Endothelial cell of umbilical vein (primary cell): Measurements from ENCODE around the gene MYO16.

Experiments used
- CTCF ChIP-seq, 2 donors: IDR thresholded peaks; 1 replicate in 1 of 2; 2 replicates in 1 of 2; pipeline ENCODE4 v1.5.1; 2011; ENCODE audit warnings: low read length in 2 of 2, mild to moderate bottlenecking in 2 of 2, moderate library complexity in 2 of 2, control low read depth in 1 of 2, inconsistent platforms in 1 of 2, low read depth in 1 of 2; ENCODE audit not compliant: insufficient read depth in 1 of 2; ENCODE audit errors: extremely low read depth in 1 of 2
- EZH2 ChIP-seq: IDR thresholded peaks from 2 replicates; pipeline ENCODE4 v1.6.1; 2012; ENCODE audit warnings: borderline replicate concordance, low read depth, mild to moderate bottlenecking, moderate library complexity, low read length, inconsistent platforms; ENCODE audit not compliant: severe bottlenecking
- MYC ChIP-seq: IDR thresholded peaks from one replicate; pipeline ENCODE4 v1.6.1; 2011; ENCODE audit warnings: mild to moderate bottlenecking, low read depth, low read length
- POLR2A ChIP-seq: IDR thresholded peaks from 2 replicates; pipeline ENCODE4 v1.6.1; 2012; ENCODE audit warnings: low read depth, mild to moderate bottlenecking, control low read depth, low read length

DNA sequence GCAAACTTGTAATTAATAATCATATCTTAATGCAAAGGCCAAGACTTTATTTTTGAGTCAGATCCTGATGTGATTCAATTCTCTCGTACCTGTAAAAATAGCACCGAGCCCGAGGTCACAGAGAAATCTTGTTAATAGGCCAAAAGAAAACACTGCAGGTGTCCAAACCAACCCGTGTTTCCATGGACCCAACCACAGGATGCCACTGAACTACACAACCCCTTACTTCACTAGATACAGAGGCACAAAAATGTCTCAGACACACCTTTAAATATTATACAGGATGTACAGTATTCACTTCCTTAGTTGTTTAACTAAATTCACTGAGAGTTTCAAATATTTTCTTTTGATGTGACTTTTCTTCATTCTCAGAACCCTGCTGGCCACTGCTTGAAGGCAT, 530.9 kb downstream of the MYO16 start:
- TF ChIP-seq POLR2A (no peak), MYC (no peak), CTCF (IDR thresholded peaks at IDR 0.05; ENCODE audit: extremely low read depth in 1 of 2, insufficient read depth in 1 of 2, low read depth in 1 of 2, low read length in 2 of 2) (no peak), EZH2 (no peak)
